ENCODE data around the gene ZFTA. TPM values are rescaled to one million over a fixed set of nuclear protein-coding genes. Genes with fewer than 3 reads are reported as not detected.
"Not testable (repeated sequence)": the region's sequence is repeated elsewhere in the genome, so short reads cannot be mapped to it uniquely, and the experiment has no call there.

The ZFTA gene
- total RNA-seq, 4 donors from 2014 or later: 6.9 to 18.6 (median 11.8) TPM

DNA sequence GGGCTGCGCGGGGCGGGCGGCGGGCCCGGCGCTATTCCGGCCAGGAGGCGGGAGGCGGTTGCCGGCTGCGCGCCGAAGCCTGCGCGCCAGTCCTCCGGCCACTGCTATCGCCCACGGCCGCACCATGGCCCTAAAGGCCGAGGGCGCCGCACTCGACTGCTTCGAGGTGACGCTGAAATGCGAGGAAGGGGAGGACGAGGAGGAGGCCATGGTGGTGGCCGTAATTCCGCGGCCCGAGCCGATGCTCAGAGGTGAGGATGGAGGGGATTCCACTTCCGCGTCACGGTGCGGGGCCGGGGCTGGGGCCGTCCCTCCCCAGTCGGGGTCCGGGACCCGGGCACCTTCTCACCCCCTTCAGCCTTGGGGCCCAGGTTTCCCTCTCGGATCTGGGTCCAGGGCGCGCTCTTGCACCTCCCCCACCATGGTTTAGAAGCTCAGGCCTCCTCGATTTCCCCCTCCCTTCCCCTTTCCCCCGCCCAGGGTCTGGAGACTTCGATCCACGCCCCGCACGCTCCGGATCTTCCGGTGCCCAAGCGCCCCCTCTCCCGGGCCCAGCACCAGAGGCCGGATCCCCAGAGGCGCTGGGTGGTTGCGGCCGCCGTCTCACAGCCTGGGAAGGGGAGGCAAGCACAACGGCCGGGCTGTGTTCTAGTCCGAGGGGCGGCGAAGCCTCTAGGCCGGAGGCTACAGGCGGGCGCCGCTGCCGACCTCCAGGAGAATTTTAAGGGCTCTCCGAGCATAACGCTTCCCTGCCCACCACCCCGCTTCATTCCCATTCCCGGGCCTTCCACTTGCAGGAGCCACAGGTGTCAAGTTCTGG lies 45.2 kb upstream of the ZFTA start:
- intact Hi-C loops (cut with DNase I; ENCODE audit: low total_unique reads) (loop anchor here (1.0 to 5.0 kb wide), 2 partner anchors 45 to 131 kb away; partner anchors contain the start of genes RTN3 and ZFTA), in situ Hi-C loops (cut with MboI; ENCODE audit: low sequenced_read_pairs in 4 of 4) (no loop called here)
- Histone ChIP-seq H3K4me3 (peak overlapping the region; percentile 82 to 99 (median 90)), H3K27ac (peak overlapping the region; percentile 70 to 75 (median 73)), H3K9me3 (no peaks in the 10 kb centered on the region), H3K27me3 (no peaks in the 10 kb centered on the region), H3K36me3 (peaks cover 0 to 14% of the 10 kb centered on the region in 2 donors), H3K4me1 (peaks cover 9 to 16% of the 10 kb centered on the region in 2 donors)
- TF ChIP-seq, protein P1, sequence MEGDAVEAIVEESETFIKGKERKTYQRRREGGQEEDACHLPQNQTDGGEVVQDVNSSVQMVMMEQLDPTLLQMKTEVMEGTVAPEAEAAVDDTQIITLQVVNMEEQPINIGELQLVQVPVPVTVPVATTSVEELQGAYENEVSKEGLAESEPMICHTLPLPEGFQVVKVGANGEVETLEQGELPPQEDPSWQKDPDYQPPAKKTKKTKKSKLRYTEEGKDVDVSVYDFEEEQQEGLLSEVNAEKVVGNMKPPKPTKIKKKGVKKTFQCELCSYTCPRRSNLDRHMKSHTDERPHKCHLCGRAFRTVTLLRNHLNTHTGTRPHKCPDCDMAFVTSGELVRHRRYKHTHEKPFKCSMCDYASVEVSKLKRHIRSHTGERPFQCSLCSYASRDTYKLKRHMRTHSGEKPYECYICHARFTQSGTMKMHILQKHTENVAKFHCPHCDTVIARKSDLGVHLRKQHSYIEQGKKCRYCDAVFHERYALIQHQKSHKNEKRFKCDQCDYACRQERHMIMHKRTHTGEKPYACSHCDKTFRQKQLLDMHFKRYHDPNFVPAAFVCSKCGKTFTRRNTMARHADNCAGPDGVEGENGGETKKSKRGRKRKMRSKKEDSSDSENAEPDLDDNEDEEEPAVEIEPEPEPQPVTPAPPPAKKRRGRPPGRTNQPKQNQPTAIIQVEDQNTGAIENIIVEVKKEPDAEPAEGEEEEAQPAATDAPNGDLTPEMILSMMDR (IDR thresholded peaks at IDR 0.05 in 4 of 5, conservative IDR thresholded peaks at IDR 0.05 in 1 of 5): no peak
- peak in 1 of 2 donors; percentile 7 for TF ChIP-seq POLR2A (IDR thresholded peaks at IDR 0.05)
- ATAC-seq (peak; percentile 23 to 70), DNase-seq (peak in 1 of 2 donors; percentile 11)

DNA sequence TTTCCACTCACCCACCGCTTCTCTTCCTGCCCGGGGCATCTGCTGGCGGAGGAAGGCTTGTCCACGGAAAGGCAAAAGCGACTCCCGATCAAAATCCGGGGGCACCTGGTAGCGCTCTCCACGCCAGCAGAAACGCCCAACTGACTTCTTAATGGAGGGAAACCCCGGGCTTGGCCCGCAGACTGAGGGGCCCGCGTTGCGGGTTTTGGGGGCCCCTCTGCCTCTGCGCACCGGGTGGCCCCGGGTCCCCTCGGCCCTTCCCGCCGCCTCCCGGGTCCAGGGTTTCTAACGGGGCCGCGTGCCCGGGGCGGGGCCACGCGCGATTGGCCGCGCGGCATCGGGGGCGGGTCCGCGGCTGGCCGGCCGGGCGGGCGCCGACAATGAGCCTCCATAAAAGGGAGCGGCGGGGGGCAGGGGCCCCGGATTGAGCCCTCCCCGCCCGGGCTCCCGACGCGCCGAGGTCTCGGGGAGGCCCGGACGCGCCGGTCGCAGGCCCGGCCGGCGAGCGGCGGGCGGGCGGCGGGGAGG lies 44.5 kb upstream of the ZFTA start, which contains the start of gene SPINDOC:
Gene SPINDOC (plus strand): TSS at position 422 of the 528 bp plus-strand sequence. CDS start 231 bp downstream, outside the sequence.
- Histone ChIP-seq H3K9me3 (no peaks in the 10 kb centered on the region), H3K36me3 (peaks cover 0 to 7% of the 10 kb centered on the region in 2 donors), H3K4me3 (peak within 1 kb of the TSS; percentile 82 to 99 (median 90)), H3K27ac (peak within 1 kb of the TSS; percentile 70 to 75 (median 73)), H3K27me3 (no peaks in the 10 kb centered on the region), H3K4me1 (peaks cover 9 to 16% of the 10 kb centered on the region in 2 donors)
- TF ChIP-seq, protein P1 (IDR thresholded peaks at IDR 0.05 in 4 of 5, conservative IDR thresholded peaks at IDR 0.05 in 1 of 5): no peak
- peak; percentile 56 to 80 for TF ChIP-seq POLR2A (IDR thresholded peaks at IDR 0.05)
- intact Hi-C loops (cut with DNase I; ENCODE audit: low total_unique reads) (loop anchor here (1.0 to 5.0 kb wide), 2 partner anchors 45 to 131 kb away; partner anchors contain the start of genes RTN3 and ZFTA), in situ Hi-C loops (cut with MboI; ENCODE audit: low sequenced_read_pairs in 4 of 4) (no loop called here)
- ATAC-seq (peak; percentile 86 to 92), DNase-seq (peak; percentile 56 to 66)

DNA sequence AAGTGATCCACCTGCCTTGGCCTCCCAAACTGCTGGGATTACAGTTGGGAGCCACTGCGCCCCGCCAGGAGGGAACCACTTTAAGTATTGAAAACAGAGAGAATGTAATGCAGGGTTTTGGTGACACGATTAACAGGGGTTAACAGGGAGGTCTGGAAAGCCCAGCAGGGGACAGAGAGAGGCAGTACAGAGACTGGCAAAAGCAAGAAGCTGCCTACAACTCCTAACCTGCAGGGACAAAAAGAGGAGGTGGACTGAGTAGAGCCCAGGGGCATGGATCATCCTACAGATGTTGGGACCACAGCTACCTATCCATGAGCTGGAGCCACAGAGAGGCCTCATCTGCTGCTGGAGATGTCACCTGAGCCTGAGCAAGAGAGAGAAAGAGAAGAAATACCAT lies 42.9 kb upstream of the ZFTA start:
- DNase-seq (no peak), ATAC-seq (no peak)
- Histone ChIP-seq H3K36me3 (no peaks in the 10 kb centered on the region), H3K9me3 (no peaks in the 10 kb centered on the region), H3K4me3 (no peak overlapping the region), H3K27me3 (no peaks in the 10 kb centered on the region), H3K27ac (no peak overlapping the region), H3K4me1 (peaks cover 9 to 16% of the 10 kb centered on the region in 2 donors)
- TF ChIP-seq, protein P1 (IDR thresholded peaks at IDR 0.05 in 4 of 5, conservative IDR thresholded peaks at IDR 0.05 in 1 of 5): no peak
- no peak for TF ChIP-seq POLR2A (IDR thresholded peaks at IDR 0.05)
- in situ Hi-C loops (cut with MboI; ENCODE audit: low sequenced_read_pairs in 4 of 4): no loop called here
- intact Hi-C loops (cut with DNase I; ENCODE audit: low total_unique reads): loop anchor here (5.0 kb wide), 1 partner anchor 129 kb away; the partner anchor contains the start of gene RTN3

DNA sequence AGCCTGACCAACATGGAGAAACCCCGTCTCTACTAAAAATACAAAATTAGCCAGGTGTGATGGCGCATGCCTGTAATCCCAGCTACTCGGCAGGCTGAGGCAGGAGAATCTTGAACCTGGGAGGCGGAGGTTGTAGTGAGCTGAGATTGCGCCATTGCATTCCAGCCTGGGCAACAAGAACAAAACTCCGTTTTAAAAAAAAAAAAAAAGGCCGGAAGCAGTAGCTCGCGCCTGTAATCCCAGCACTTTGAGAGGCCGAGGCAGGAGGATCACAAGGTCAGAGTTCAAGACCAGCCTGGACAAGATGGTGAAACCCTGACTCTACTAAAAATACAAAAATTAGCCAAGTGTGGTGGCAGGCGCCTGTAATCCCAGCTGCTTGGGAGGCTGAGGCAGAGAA lies 41.8 kb upstream of the ZFTA start:
- in situ Hi-C loops (cut with MboI; ENCODE audit: low sequenced_read_pairs in 4 of 4); H3K9me3 ChIP-seq; H3K36me3 ChIP-seq; ATAC-seq; H3K27ac ChIP-seq; H3K27me3 ChIP-seq; DNase-seq; H3K4me3 ChIP-seq: not testable (repeated sequence)
- peaks cover 14 to 16% of the 10 kb centered on the region in 2 donors for H3K4me1 ChIP-seq
- intact Hi-C loops (cut with DNase I; ENCODE audit: low total_unique reads): loop anchor here (5.0 kb wide), 1 partner anchor 128 kb away; the partner anchor contains the start of gene RTN3
